ENCODE results near the gene APOBEC2.

Gene APOBEC2

DNA sequence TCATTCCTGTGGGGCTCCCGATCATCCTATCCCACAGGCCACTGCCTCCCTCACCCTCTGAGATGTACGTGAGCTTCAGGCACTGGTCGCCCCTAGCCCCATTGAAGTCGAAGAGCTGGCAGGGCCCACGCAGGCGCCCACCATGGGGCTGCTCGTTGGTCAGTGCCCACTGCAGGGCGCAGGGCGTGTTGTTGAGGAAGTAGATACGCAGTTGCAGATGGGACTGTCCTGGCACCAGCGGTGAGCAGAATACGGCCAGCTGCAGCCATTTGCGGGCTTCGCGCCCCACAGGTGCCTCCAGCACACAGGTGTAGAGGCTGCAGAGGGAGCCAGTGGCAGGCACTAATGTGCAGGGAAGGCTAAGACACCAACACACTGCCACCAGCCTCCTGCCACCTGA, 20.2 kb upstream of the APOBEC2 start:
- Histone ChIP-seq H3K4me3 (ENCODE audit: low read depth in 1 of 2, low read length in 2 of 2) (no peak overlapping the region), H3K9me3 (ENCODE audit: insufficient read depth, low read length, severe bottlenecking) (no peaks in the 10 kb centered on the region), H3K79me2 (ENCODE audit: insufficient read depth, low read length) (peaks cover 8% of the 10 kb centered on the region), H3K36me3 (ENCODE audit: insufficient read depth, low read length) (no peaks in the 10 kb centered on the region), H3K4me2 (ENCODE audit: insufficient read depth, low read length) (no peak overlapping the region), H3K27me3 (ENCODE audit: insufficient read depth, low read length, poor library complexity) (no peaks in the 10 kb centered on the region), H4K20me1 (ENCODE audit: insufficient read depth, low read length) (no peaks in the 10 kb centered on the region), H2AFZ (ENCODE audit: low read depth, low read length) (no peak overlapping the region), H3K9ac (ENCODE audit: low read depth, low read length) (no peak overlapping the region), H3K27ac (ENCODE audit: low read length) (no peak overlapping the region), H3K4me1 (ENCODE audit: insufficient read depth, low read length) (peaks cover 21% of the 10 kb centered on the region)
- TF ChIP-seq, protein P1, sequence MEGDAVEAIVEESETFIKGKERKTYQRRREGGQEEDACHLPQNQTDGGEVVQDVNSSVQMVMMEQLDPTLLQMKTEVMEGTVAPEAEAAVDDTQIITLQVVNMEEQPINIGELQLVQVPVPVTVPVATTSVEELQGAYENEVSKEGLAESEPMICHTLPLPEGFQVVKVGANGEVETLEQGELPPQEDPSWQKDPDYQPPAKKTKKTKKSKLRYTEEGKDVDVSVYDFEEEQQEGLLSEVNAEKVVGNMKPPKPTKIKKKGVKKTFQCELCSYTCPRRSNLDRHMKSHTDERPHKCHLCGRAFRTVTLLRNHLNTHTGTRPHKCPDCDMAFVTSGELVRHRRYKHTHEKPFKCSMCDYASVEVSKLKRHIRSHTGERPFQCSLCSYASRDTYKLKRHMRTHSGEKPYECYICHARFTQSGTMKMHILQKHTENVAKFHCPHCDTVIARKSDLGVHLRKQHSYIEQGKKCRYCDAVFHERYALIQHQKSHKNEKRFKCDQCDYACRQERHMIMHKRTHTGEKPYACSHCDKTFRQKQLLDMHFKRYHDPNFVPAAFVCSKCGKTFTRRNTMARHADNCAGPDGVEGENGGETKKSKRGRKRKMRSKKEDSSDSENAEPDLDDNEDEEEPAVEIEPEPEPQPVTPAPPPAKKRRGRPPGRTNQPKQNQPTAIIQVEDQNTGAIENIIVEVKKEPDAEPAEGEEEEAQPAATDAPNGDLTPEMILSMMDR (IDR thresholded peaks at IDR 0.05; ENCODE audit: borderline replicate concordance, extremely low read depth, low read length, poor library complexity, severe bottlenecking): no peak
- TF ChIP-seq EZH2 (IDR thresholded peaks at IDR 0.05; ENCODE audit: borderline replicate concordance, low read depth, low read length, severe bottlenecking): no peak
- DNase-seq (no peak), ATAC-seq (ENCODE audit: insufficient read depth, low read depth) (no peak)

DNA sequence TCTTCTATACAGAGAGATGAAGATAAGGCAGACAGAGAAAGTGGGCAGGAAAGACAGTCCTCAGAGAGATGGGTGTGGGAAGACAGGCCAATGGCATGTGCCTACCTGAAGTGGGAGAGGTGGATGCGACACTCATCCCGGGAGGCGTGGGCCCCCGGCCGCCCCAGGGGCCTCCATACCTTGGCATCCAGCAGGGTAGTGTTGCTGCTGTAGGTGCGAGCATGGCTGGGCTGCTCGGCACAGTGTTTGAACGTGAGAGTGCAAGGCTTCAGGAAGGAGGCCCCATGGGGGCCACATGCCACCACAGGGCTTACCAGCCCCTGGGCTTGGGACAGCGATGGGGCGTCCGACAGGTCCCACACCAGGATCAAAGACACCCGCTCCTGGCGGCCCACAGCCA, 19.2 kb upstream of the APOBEC2 start:
- no peaks in the 10 kb centered on the region for H3K9me3 ChIP-seq (ENCODE audit: insufficient read depth, low read length, severe bottlenecking)
- no peak overlapping the region for H3K4me3 ChIP-seq (ENCODE audit: low read depth in 1 of 2, low read length in 2 of 2)
- H2AFZ ChIP-seq (ENCODE audit: low read depth, low read length): no peak overlapping the region
- H4K20me1 ChIP-seq (ENCODE audit: insufficient read depth, low read length): no peaks in the 10 kb centered on the region
- H3K4me2 ChIP-seq (ENCODE audit: insufficient read depth, low read length): no peak overlapping the region
- no peak for ATAC-seq (ENCODE audit: insufficient read depth, low read depth)
- DNase-seq: no peak
- H3K79me2 ChIP-seq (ENCODE audit: insufficient read depth, low read length): peaks cover 2% of the 10 kb centered on the region
- no peak for TF ChIP-seq EZH2 (IDR thresholded peaks at IDR 0.05; ENCODE audit: borderline replicate concordance, low read depth, low read length, severe bottlenecking)
- TF ChIP-seq, protein P1 (IDR thresholded peaks at IDR 0.05; ENCODE audit: borderline replicate concordance, extremely low read depth, low read length, poor library complexity, severe bottlenecking): no peak
- no peaks in the 10 kb centered on the region for H3K27me3 ChIP-seq (ENCODE audit: insufficient read depth, low read length, poor library complexity)
- peaks cover 16% of the 10 kb centered on the region for H3K4me1 ChIP-seq (ENCODE audit: insufficient read depth, low read length)
- H3K36me3 ChIP-seq (ENCODE audit: insufficient read depth, low read length): no peaks in the 10 kb centered on the region
- no peak overlapping the region for H3K9ac ChIP-seq (ENCODE audit: low read depth, low read length)
- H3K27ac ChIP-seq (ENCODE audit: low read length): no peak overlapping the region

DNA sequence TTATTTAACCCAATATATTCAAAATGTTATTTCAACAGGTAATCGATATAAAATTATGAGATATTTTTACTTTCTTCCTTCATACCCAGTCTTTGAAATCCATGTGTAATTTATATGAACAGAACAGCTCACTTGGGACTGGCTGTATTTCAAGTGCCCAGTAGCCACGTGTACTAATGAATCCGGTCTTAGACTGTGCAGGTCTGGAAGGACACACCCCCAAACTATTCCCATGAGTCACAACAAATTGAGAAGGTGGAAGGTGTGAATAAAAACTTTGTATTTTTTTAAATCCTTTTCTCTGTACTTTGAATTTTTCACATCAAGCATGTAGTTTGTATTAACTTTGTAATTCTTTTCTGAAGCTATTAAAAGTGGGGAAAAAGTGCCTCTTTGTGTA, 16.8 kb upstream of the APOBEC2 start:
- no peaks in the 10 kb centered on the region for H3K36me3 ChIP-seq (ENCODE audit: insufficient read depth, low read length)
- no peak overlapping the region for H3K9ac ChIP-seq (ENCODE audit: low read depth, low read length)
- H3K27me3 ChIP-seq (ENCODE audit: insufficient read depth, low read length, poor library complexity): no peaks in the 10 kb centered on the region
- H3K9me3 ChIP-seq (ENCODE audit: insufficient read depth, low read length, severe bottlenecking): no peaks in the 10 kb centered on the region
- no peaks in the 10 kb centered on the region for H4K20me1 ChIP-seq (ENCODE audit: insufficient read depth, low read length)
- no peak overlapping the region for H3K4me2 ChIP-seq (ENCODE audit: insufficient read depth, low read length)
- no peak for DNase-seq
- no peaks in the 10 kb centered on the region for H3K4me1 ChIP-seq (ENCODE audit: insufficient read depth, low read length)
- no peak for ATAC-seq (ENCODE audit: insufficient read depth, low read depth)
- no peak overlapping the region for H2AFZ ChIP-seq (ENCODE audit: low read depth, low read length)
- H3K79me2 ChIP-seq (ENCODE audit: insufficient read depth, low read length): no peaks in the 10 kb centered on the region
- no peak overlapping the region for H3K27ac ChIP-seq (ENCODE audit: low read length)
- no peak overlapping the region for H3K4me3 ChIP-seq (ENCODE audit: low read depth in 1 of 2, low read length in 2 of 2)
- TF ChIP-seq EZH2 (IDR thresholded peaks at IDR 0.05; ENCODE audit: borderline replicate concordance, low read depth, low read length, severe bottlenecking): no peak
- TF ChIP-seq, protein P1 (IDR thresholded peaks at IDR 0.05; ENCODE audit: borderline replicate concordance, extremely low read depth, low read length, poor library complexity, severe bottlenecking): no peak

DNA sequence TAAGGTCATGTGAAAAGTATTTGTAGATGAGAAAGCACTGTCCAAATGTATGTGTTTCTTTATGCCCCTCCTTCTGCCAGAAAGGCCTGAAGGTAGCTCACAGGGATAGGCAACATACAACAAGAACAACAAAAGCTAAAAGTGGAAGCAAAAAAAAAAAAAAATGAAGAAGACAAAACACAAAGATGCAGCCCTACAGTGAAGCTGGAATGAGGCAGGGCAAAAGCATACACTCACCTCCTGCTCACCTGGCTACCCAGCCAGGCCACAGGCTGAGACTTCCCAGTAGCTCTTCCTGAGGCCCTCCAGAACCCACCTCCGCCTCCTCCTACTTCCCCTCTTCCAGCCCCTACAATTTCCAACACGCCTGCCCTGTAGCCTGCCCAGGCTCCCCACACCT, 16.4 kb upstream of the APOBEC2 start:
- ATAC-seq (ENCODE audit: insufficient read depth, low read depth) (no peak), DNase-seq (no peak)
- Histone ChIP-seq H3K27me3 (ENCODE audit: insufficient read depth, low read length, poor library complexity) (no peaks in the 10 kb centered on the region), H3K4me2 (ENCODE audit: insufficient read depth, low read length) (no peak overlapping the region), H3K4me3 (ENCODE audit: low read depth in 1 of 2, low read length in 2 of 2) (no peak overlapping the region), H2AFZ (ENCODE audit: low read depth, low read length) (no peak overlapping the region), H3K27ac (ENCODE audit: low read length) (no peak overlapping the region), H3K4me1 (ENCODE audit: insufficient read depth, low read length) (no peaks in the 10 kb centered on the region), H3K9ac (ENCODE audit: low read depth, low read length) (no peak overlapping the region), H3K79me2 (ENCODE audit: insufficient read depth, low read length) (no peaks in the 10 kb centered on the region), H4K20me1 (ENCODE audit: insufficient read depth, low read length) (no peaks in the 10 kb centered on the region), H3K36me3 (ENCODE audit: insufficient read depth, low read length) (no peaks in the 10 kb centered on the region), H3K9me3 (ENCODE audit: insufficient read depth, low read length, severe bottlenecking) (no peaks in the 10 kb centered on the region)
- TF ChIP-seq, protein P1 (IDR thresholded peaks at IDR 0.05; ENCODE audit: borderline replicate concordance, extremely low read depth, low read length, poor library complexity, severe bottlenecking): no peak
- TF ChIP-seq EZH2 (IDR thresholded peaks at IDR 0.05; ENCODE audit: borderline replicate concordance, low read depth, low read length, severe bottlenecking): no peak
